Uterus (tissue), 2 donors: Measurements from ENCODE around the gene C2orf81.

Source experiments
- POLR2A ChIP-seq, 2 donors: fragments of 450-650 bp; IDR thresholded peaks; one replicate each; pipeline ENCODE4 v1.6.1; 2016; ENCODE audit warnings: antibody characterized with exemption in 2 of 2, mild to moderate bottlenecking in 1 of 2, moderate library complexity in 1 of 2
- TF ChIP-seq, protein P1 (sequence below), 4 experiments: fragments of 200-600 bp in 2 of 4; fragments of 450-650 bp in 2 of 4; sonication (generic) in 2 of 4; IDR thresholded peaks; one replicate each; pipeline ENCODE4 v1.5.1; 2016 to 2019; ENCODE audit warnings: antibody characterized with exemption in 4 of 4, mild to moderate bottlenecking in 2 of 4, moderate library complexity in 1 of 4

DNA sequence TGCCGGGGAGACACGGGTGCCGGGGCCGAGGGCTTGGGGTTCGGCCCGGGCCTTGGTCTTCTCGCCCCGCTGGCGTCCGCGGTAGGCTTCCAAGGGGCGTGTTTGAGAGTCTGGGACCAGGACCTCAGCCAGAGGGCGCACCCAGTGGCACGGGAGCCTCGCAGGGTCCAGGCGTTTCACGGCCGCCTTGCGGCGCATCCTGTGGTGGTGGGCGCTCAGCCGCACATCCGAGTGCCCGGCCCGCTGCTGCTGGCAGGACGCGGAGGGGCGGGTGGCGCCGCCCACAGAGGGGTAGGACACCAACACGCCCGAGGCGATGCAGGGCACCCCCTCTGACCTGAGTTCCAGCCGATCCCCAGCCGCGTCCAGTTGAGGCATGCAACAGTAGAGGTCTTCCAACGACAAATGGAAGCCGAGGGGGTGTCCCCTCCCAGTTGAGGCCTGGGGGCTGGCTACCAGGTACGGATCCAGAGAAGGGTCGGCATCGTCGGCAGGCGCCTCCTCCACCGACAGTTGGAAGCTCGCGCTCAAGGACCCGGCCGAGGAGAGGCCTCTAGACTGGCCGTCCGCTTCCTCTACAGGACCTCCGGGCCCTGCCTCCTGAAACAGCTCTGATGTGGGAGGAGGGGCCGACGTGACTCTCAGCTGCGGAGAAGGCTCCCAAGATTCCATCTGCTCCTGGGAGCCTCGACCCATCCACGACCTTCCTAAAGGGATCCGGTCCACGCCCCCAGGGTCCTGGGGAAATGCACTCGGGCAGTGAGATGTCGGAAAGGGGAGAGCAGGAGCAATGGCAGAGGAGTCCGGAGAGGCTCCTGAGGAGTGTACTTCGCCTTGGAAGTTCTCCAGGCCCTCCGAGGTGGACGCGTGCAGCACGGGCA, 6.3 kb downstream of the C2orf81 start:
- TF ChIP-seq, protein P1, sequence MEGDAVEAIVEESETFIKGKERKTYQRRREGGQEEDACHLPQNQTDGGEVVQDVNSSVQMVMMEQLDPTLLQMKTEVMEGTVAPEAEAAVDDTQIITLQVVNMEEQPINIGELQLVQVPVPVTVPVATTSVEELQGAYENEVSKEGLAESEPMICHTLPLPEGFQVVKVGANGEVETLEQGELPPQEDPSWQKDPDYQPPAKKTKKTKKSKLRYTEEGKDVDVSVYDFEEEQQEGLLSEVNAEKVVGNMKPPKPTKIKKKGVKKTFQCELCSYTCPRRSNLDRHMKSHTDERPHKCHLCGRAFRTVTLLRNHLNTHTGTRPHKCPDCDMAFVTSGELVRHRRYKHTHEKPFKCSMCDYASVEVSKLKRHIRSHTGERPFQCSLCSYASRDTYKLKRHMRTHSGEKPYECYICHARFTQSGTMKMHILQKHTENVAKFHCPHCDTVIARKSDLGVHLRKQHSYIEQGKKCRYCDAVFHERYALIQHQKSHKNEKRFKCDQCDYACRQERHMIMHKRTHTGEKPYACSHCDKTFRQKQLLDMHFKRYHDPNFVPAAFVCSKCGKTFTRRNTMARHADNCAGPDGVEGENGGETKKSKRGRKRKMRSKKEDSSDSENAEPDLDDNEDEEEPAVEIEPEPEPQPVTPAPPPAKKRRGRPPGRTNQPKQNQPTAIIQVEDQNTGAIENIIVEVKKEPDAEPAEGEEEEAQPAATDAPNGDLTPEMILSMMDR (IDR thresholded peaks at IDR 0.05), result peak in 3 of 4 experiments; percentile 45 to 56 (median 46)
- peak in 1 of 2 donors; percentile 14 for TF ChIP-seq POLR2A (IDR thresholded peaks at IDR 0.05)
